Measurements from ENCODE around the gene LOXHD1. TPM values are rescaled to one million over a fixed set of nuclear protein-coding genes. Genes with fewer than 3 reads are reported as not detected.

LOXHD1 gene
- total and polyA plus RNA-seq, 2 donors (not counting 1 experiment from before 2014, with no cell fraction given) = not detected

DNA sequence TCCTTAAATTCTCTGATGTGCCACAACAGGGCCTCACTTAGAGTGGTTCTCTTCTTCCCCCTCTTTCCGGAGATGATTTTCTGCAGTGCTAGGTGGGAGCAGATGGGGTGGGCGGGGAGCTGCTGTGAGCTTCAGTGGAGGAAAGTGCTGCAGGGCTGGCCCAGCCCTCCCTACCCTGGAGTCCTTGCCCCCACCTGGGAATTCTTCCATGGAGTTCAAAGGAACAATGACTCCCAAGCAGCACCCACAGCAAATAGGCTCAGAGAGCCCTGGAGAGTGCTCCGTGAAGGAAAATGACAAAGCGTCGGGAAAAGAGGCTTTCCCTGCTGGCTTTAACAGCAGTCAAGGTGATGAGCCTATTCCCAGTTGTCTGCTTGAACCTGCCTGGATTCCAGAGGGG, 28.8 kb downstream of the LOXHD1 start:
- Histone ChIP-seq H3K4me2 (replicated peaks; ENCODE audit: low read depth, low read length, poor library complexity, severe bottlenecking) (no peak overlapping the region), H3K36me3 (replicated peaks in 1 of 2; ENCODE audit: control extremely low read depth in 1 of 2, control insufficient read depth in 1 of 2, extremely low read depth in 1 of 2, insufficient read depth in 2 of 2, low read length in 1 of 2) (no peaks in the 10 kb centered on the region), H4K20me1 (ENCODE audit: control insufficient read depth, insufficient read depth, low read length, poor library complexity, severe bottlenecking) (no peaks in the 10 kb centered on the region), H3K27me3 (replicated peaks in 1 of 4; ENCODE audit: control extremely low read depth in 1 of 4, control insufficient read depth in 3 of 4, insufficient read depth in 4 of 4, low read length in 3 of 4) (no peaks in the 10 kb centered on the region), H2AFZ (ENCODE audit: insufficient read depth, low read depth, low read length, poor library complexity, severe bottlenecking) (no peak overlapping the region), H3K4me3 (ENCODE audit: control extremely low read depth in 1 of 5, extremely low read depth in 1 of 5, insufficient read depth in 1 of 5, low read depth in 2 of 5, low read length in 4 of 5) (no peak overlapping the region), H3K79me2 (ENCODE audit: control insufficient read depth, insufficient read depth, low read length) (no peaks in the 10 kb centered on the region), H3K4me1 (ENCODE audit: control insufficient read depth in 2 of 2, insufficient read depth in 2 of 2, low read length in 2 of 2) (no peaks in the 10 kb centered on the region), H3K27ac (ENCODE audit: low read length in 2 of 2) (no peak overlapping the region), H3K9ac (ENCODE audit: low read length) (no peak overlapping the region), H3K9me3 (ENCODE audit: control extremely low read depth in 1 of 3, control insufficient read depth in 2 of 3, insufficient read depth in 1 of 3, low read length in 2 of 3) (peaks cover 0 to 8% (median 0%) of the 10 kb centered on the region in 3 donors)
- Mint-ChIP-seq H3K9me3 (ENCODE audit: insufficient read depth) (no peaks in the 10 kb centered on the region), H3K4me3 (no peak overlapping the region), H3K27me3 (peaks cover 27% of the 10 kb centered on the region), H3K4me1 (peaks cover under 1% of the 10 kb centered on the region), H3K27ac (no peak overlapping the region)
- CTCF ChIA-PET = interaction anchor here (2.6 kb wide), 1 partner anchor 30 kb away, joined by 6 read pairs; no protein-coding TSS in a partner anchor
- 92% methylated on average over 3 of the region's 5 CpGs for WGBS (ENCODE audit: insufficient coverage)
- DNase-seq (no peak), ATAC-seq (ENCODE audit: low read depth) (no peak)
- intact Hi-C loops (cut with micrococcal nuclease) = no loop called here
- POLR2A ChIA-PET = no interaction called here
- TF ChIP-seq, protein P1, sequence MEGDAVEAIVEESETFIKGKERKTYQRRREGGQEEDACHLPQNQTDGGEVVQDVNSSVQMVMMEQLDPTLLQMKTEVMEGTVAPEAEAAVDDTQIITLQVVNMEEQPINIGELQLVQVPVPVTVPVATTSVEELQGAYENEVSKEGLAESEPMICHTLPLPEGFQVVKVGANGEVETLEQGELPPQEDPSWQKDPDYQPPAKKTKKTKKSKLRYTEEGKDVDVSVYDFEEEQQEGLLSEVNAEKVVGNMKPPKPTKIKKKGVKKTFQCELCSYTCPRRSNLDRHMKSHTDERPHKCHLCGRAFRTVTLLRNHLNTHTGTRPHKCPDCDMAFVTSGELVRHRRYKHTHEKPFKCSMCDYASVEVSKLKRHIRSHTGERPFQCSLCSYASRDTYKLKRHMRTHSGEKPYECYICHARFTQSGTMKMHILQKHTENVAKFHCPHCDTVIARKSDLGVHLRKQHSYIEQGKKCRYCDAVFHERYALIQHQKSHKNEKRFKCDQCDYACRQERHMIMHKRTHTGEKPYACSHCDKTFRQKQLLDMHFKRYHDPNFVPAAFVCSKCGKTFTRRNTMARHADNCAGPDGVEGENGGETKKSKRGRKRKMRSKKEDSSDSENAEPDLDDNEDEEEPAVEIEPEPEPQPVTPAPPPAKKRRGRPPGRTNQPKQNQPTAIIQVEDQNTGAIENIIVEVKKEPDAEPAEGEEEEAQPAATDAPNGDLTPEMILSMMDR (IDR thresholded peaks at IDR 0.05) = no peak
- no peak for TF ChIP-seq EZH2 (IDR thresholded peaks at IDR 0.05; ENCODE audit: borderline replicate concordance, insufficient read depth, low read depth, low read length, poor library complexity, severe bottlenecking)

DNA sequence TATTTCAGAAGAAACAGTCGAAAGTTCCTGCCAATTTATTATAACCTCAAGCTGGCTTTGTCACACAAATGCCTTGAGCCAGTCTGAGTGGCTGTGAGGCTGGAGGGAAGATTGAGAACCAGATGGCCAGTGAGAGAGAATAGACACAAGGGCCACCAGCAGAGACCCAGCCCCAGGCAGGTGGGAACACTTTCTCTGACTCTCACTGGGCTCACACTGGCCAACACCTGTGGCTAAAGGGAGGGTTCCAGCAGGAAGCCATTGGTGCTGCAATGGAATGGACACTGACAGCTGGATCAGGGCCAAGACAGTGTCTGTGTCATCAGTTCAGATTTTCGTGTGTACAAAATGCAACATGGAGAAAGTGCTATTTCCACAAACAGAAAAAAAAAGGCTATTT, 29.9 kb downstream of the LOXHD1 start:
- Histone ChIP-seq H3K27me3 (replicated peaks in 1 of 4; ENCODE audit: control extremely low read depth in 1 of 4, control insufficient read depth in 3 of 4, insufficient read depth in 4 of 4, low read length in 3 of 4) (no peaks in the 10 kb centered on the region), H2AFZ (ENCODE audit: insufficient read depth, low read depth, low read length, poor library complexity, severe bottlenecking) (no peak overlapping the region), H3K36me3 (replicated peaks in 1 of 2; ENCODE audit: control extremely low read depth in 1 of 2, control insufficient read depth in 1 of 2, extremely low read depth in 1 of 2, insufficient read depth in 2 of 2, low read length in 1 of 2) (no peaks in the 10 kb centered on the region), H3K9me3 (ENCODE audit: control extremely low read depth in 1 of 3, control insufficient read depth in 2 of 3, insufficient read depth in 1 of 3, low read length in 2 of 3) (peaks cover 0 to 8% (median 0%) of the 10 kb centered on the region in 3 donors), H3K27ac (ENCODE audit: low read length in 2 of 2) (no peak overlapping the region), H3K4me1 (ENCODE audit: control insufficient read depth in 2 of 2, insufficient read depth in 2 of 2, low read length in 2 of 2) (no peaks in the 10 kb centered on the region), H3K79me2 (ENCODE audit: control insufficient read depth, insufficient read depth, low read length) (no peaks in the 10 kb centered on the region), H3K4me3 (ENCODE audit: control extremely low read depth in 1 of 5, extremely low read depth in 1 of 5, insufficient read depth in 1 of 5, low read depth in 2 of 5, low read length in 4 of 5) (no peak overlapping the region), H4K20me1 (ENCODE audit: control insufficient read depth, insufficient read depth, low read length, poor library complexity, severe bottlenecking) (no peaks in the 10 kb centered on the region), H3K9ac (ENCODE audit: low read length) (no peak overlapping the region), H3K4me2 (replicated peaks; ENCODE audit: low read depth, low read length, poor library complexity, severe bottlenecking) (no peak overlapping the region)
- CTCF ChIA-PET = no interaction called here
- TF ChIP-seq, protein P1 (IDR thresholded peaks at IDR 0.05) = no peak
- TF ChIP-seq EZH2 (IDR thresholded peaks at IDR 0.05; ENCODE audit: borderline replicate concordance, insufficient read depth, low read depth, low read length, poor library complexity, severe bottlenecking) = no peak
- intact Hi-C loops (cut with micrococcal nuclease) = no loop called here
- Mint-ChIP-seq H3K4me3 (no peak overlapping the region), H3K9me3 (ENCODE audit: insufficient read depth) (no peaks in the 10 kb centered on the region), H3K27ac (no peak overlapping the region), H3K27me3 (peaks cover 24% of the 10 kb centered on the region), H3K4me1 (peaks cover 3% of the 10 kb centered on the region)
- ATAC-seq (ENCODE audit: low read depth) = no peak
- no peak for DNase-seq
- POLR2A ChIA-PET = no interaction called here
- no CpG with 5 or more reads among the region's 2 CpGs for WGBS (ENCODE audit: insufficient coverage)

All from B cell (primary cell).